ENCODE results near the gene SH3PXD2A.
"Not testable (repeated sequence)": the region's sequence is repeated elsewhere in the genome, so short reads cannot be mapped to it uniquely, and the experiment has no call there.

The SH3PXD2A gene

GRCh38 chr10:103763374-103764202 is 91.8 kb downstream of the SH3PXD2A start:
- no peak for DNase-seq

GRCh38 chr10:103762916-103763315 is 92.5 kb downstream of the SH3PXD2A start:
- no peak for DNase-seq

GRCh38 chr10:103762162-103762561 is 93.2 kb downstream of the SH3PXD2A start:
- DNase-seq, result no peak

GRCh38 chr10:103761075-103761920 is 94.1 kb downstream of the SH3PXD2A start:
- DNase-seq, result no peak

GRCh38 chr10:103760233-103760632 is 95.1 kb downstream of the SH3PXD2A start:
- DNase-seq, result not testable (repeated sequence)

- no peak for DNase-seq
These were observed 96.1 kb downstream of the SH3PXD2A start for GRCh38 chr10:103759100-103759781.

GRCh38 chr10:103758294-103758681 is 97.1 kb downstream of the SH3PXD2A start:
- no peak for DNase-seq

GRCh38 chr10:103757531-103758293 is 97.7 kb downstream of the SH3PXD2A start:
- DNase-seq, result no peak

GRCh38 chr10:103756277-103756869 is 99.0 kb downstream of the SH3PXD2A start:
- DNase-seq, result no peak

GRCh38 chr10:103752680-103753248 is 102.6 kb downstream of the SH3PXD2A start:
- DNase-seq, result no peak

- DNase-seq, result no peak
These were observed 103.6 kb downstream of the SH3PXD2A start for GRCh38 chr10:103751667-103752290.

- no peak for DNase-seq
These were observed 104.5 kb downstream of the SH3PXD2A start for GRCh38 chr10:103750836-103751235.

GRCh38 chr10:103749779-103750178 is 105.6 kb downstream of the SH3PXD2A start:
- DNase-seq, result no peak

- no peak for DNase-seq
These were observed 107.4 kb downstream of the SH3PXD2A start for GRCh38 chr10:103748020-103748419.

- DNase-seq, result no peak
These were observed 108.0 kb downstream of the SH3PXD2A start for GRCh38 chr10:103747193-103747865.

- no peak for DNase-seq
These were observed 108.8 kb downstream of the SH3PXD2A start for GRCh38 chr10:103746598-103746997.

GRCh38 chr10:103745341-103746247 is 109.8 kb downstream of the SH3PXD2A start:
- DNase-seq, result no peak

GRCh38 chr10:103742824-103743223 is 112.6 kb downstream of the SH3PXD2A start:
- no peak for DNase-seq

- DNase-seq, result no peak
These were observed 114.8 kb downstream of the SH3PXD2A start for GRCh38 chr10:103740611-103741010.

Data from NCI-H1048 (cell line).